ENCODE measurements around the gene PLCZ1.

Gene PLCZ1

DNA sequence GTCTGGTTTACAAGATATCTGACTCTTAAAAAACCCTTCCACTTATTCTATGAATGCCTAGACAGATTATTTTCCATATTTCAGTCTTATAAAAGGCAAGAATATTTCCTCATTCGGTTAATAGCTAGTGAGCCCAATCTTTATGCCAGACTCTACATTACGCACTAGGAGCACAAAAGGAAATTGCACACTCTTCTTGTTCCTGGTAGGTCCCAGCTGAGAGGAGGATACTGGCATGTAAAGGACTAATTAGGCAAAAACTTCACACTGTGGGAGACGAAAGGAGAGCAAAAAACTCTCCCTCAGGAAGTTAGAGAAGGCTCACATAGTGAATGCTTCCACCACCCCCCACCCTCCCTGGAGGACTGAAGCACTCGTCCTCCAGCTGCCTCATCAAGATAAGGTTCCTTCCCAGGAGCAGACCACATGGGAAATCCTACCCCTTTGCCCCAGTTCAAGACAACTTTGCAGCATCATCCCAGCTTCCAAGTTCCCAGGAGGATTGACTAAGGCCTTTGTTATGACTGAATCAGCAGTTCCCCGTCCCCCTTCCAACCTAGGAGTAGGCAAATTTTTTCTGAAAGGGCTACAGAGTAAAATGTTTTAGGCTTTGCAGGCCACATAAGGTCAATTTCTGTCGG, 14.6 kb upstream of the PLCZ1 start:
- H3K4me3 ChIP-seq (replicated peaks; ENCODE audit: low read depth, low read length) = no peak overlapping the region
- no peak for TF ChIP-seq CTCF (IDR thresholded peaks at IDR 0.05; ENCODE audit: low read depth, low read length, missing control alignments)
- DNase-seq (ENCODE audit: extremely low read depth, low read depth) = peak; percentile 20

GRCh38 chr12:18751866-18752265, 14.1 kb upstream of the PLCZ1 start:
- no peak for TF ChIP-seq CTCF (IDR thresholded peaks at IDR 0.05; ENCODE audit: low read depth, low read length, missing control alignments)
- H3K4me3 ChIP-seq (replicated peaks; ENCODE audit: low read depth, low read length) = no peak overlapping the region
- no peak for DNase-seq (ENCODE audit: extremely low read depth, low read depth)

- no peak for DNase-seq (ENCODE audit: extremely low read depth, low read depth)
- no peak overlapping the region for H3K4me3 ChIP-seq (replicated peaks; ENCODE audit: low read depth, low read length)
- TF ChIP-seq CTCF (IDR thresholded peaks at IDR 0.05; ENCODE audit: low read depth, low read length, missing control alignments) = no peak
Measured at GRCh38 chr12:18750085-18750484, 12.3 kb upstream of the PLCZ1 start.

GRCh38 chr12:18749386-18749957, 11.7 kb upstream of the PLCZ1 start:
- H3K4me3 ChIP-seq (replicated peaks; ENCODE audit: low read depth, low read length) = no peak overlapping the region
- TF ChIP-seq CTCF (IDR thresholded peaks at IDR 0.05; ENCODE audit: low read depth, low read length, missing control alignments) = no peak
- peak; percentile 36 for DNase-seq (ENCODE audit: extremely low read depth, low read depth)

DNA sequence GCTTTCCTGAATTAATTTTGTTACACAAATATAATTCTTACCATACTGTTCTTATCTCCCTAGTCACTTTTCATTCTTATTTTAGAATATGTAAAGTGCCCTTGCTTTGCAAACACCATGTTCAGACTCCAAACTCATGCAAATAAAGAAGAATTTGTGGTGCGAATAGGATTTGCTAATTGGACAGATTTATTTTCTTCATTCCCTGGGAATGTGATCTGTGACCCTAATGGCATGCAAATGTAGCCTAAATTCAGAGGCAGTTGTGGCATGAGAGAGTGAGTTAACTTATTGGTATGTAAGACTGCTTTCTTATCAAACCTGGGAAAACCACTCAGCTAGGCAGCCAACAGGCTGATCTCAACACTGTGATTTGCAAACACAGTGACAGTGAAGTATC, 10.1 kb upstream of the PLCZ1 start:
- TF ChIP-seq CTCF (IDR thresholded peaks at IDR 0.05; ENCODE audit: low read depth, low read length, missing control alignments) = no peak
- peak; percentile 24 for DNase-seq (ENCODE audit: extremely low read depth, low read depth)
- H3K4me3 ChIP-seq (replicated peaks; ENCODE audit: low read depth, low read length) = no peak overlapping the region

- TF ChIP-seq CTCF (IDR thresholded peaks at IDR 0.05; ENCODE audit: low read depth, low read length, missing control alignments) = no peak
- no peak overlapping the region for H3K4me3 ChIP-seq (replicated peaks; ENCODE audit: low read depth, low read length)
- no peak for DNase-seq (ENCODE audit: extremely low read depth, low read depth)
Measured at GRCh38 chr12:18731156-18731555, 6.7 kb downstream of the PLCZ1 start.

DNA sequence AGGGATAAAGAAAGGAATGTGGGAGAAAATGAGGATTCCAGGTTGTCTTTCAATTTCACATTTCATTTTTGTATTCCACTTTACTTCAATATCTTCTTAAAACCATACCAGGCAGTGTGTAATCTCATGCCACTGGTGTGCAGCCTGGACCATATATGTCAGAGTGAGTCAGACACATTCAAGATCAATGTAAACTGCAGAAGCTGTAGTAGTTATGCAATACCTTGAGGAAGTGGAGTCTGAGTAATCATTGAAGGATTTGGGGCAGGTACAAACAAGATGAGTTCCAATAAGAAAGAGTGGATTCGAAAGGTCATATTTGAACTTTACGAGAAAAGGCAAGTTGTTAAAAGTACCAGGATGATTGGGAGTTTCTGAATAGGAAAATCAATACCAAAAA, 14.1 kb downstream of the PLCZ1 start:
- DNase-seq (ENCODE audit: extremely low read depth, low read depth) = peak; percentile 14
- no peak for TF ChIP-seq CTCF (IDR thresholded peaks at IDR 0.05; ENCODE audit: low read depth, low read length, missing control alignments)
- H3K4me3 ChIP-seq (replicated peaks; ENCODE audit: low read depth, low read length) = no peak overlapping the region

Measured in HFF-Myc (cell line).